ENCODE data around the gene OR52K1. TPM values are rescaled to one million over a fixed set of nuclear protein-coding genes. Genes with fewer than 3 reads are reported as not detected.

The OR52K1 gene
- total RNA-seq, 3 donors from 2014 or later, result under 0.01 TPM; not detected in 1

- Histone ChIP-seq H3K36me3 (no peaks in the 10 kb centered on the region), H3K4me1 (no peaks in the 10 kb centered on the region), H3K9me3 (peaks cover 0 to 10% of the 10 kb centered on the region in 2 donors), H3K4me3 (no peak overlapping the region), H3K27ac (no peak overlapping the region), H3K27me3 (no peaks in the 10 kb centered on the region)
- no peak for TF ChIP-seq CTCF (IDR thresholded peaks at IDR 0.05)
- TF ChIP-seq POLR2A (IDR thresholded peaks at IDR 0.05), result no peak
- TF ChIP-seq POLR2AphosphoS5 (IDR thresholded peaks at IDR 0.05), result no peak
- no peak for DNase-seq (ENCODE audit: low spot score in 2 of 2)
- intact Hi-C loops (cut with DNase I; ENCODE audit: low total_unique reads), result no loop called here
Measured at GRCh38 chr11:4460151-4460550, 22.3 kb upstream of the OR52K1 start.

GRCh38 chr11:4464216-4465159, 18.0 kb upstream of the OR52K1 start:
- H3K27me3 ChIP-seq, result no peaks in the 10 kb centered on the region
- no peak for DNase-seq (ENCODE audit: low spot score in 2 of 2)
- H3K4me3 ChIP-seq, result no peak overlapping the region
- TF ChIP-seq POLR2A (IDR thresholded peaks at IDR 0.05), result no peak
- no peak for TF ChIP-seq POLR2AphosphoS5 (IDR thresholded peaks at IDR 0.05)
- TF ChIP-seq CTCF (IDR thresholded peaks at IDR 0.05), result no peak
- intact Hi-C loops (cut with DNase I; ENCODE audit: low total_unique reads), result no loop called here
- no peak overlapping the region for H3K27ac ChIP-seq
- H3K9me3 ChIP-seq, result peaks cover 0 to 11% of the 10 kb centered on the region in 2 donors
- H3K36me3 ChIP-seq, result no peaks in the 10 kb centered on the region
- H3K4me1 ChIP-seq, result no peaks in the 10 kb centered on the region

GRCh38 chr11:4465407-4465806, 17.0 kb upstream of the OR52K1 start:
- Histone ChIP-seq H3K9me3 (peaks cover 0 to 11% of the 10 kb centered on the region in 2 donors), H3K36me3 (no peaks in the 10 kb centered on the region), H3K27me3 (no peaks in the 10 kb centered on the region), H3K27ac (no peak overlapping the region), H3K4me3 (no peak overlapping the region), H3K4me1 (no peaks in the 10 kb centered on the region)
- intact Hi-C loops (cut with DNase I; ENCODE audit: low total_unique reads), result no loop called here
- TF ChIP-seq POLR2AphosphoS5 (IDR thresholded peaks at IDR 0.05), result no peak
- TF ChIP-seq CTCF (IDR thresholded peaks at IDR 0.05), result no peak
- no peak for TF ChIP-seq POLR2A (IDR thresholded peaks at IDR 0.05)
- DNase-seq (ENCODE audit: low spot score in 2 of 2), result no peak

GRCh38 chr11:4466131-4466870, 16.1 kb upstream of the OR52K1 start:
- Histone ChIP-seq H3K9me3 (peaks cover 0 to 11% of the 10 kb centered on the region in 2 donors), H3K4me1 (no peaks in the 10 kb centered on the region), H3K4me3 (no peak overlapping the region), H3K36me3 (no peaks in the 10 kb centered on the region), H3K27ac (no peak overlapping the region), H3K27me3 (no peaks in the 10 kb centered on the region)
- intact Hi-C loops (cut with DNase I; ENCODE audit: low total_unique reads), result no loop called here
- DNase-seq (ENCODE audit: low spot score in 2 of 2), result no peak
- TF ChIP-seq POLR2AphosphoS5 (IDR thresholded peaks at IDR 0.05) (no peak), CTCF (IDR thresholded peaks at IDR 0.05) (no peak), POLR2A (IDR thresholded peaks at IDR 0.05) (no peak)
